Mammary epithelial cell (primary cell): ENCODE data around the gene RPUSD4.

Experiments used
- CTCF ChIP-seq, 2 donors: IDR thresholded peaks in 1 of 2; conservative IDR thresholded peaks in 1 of 2; 2 replicates each; pipeline ENCODE4 v1.5.1; 2011 to 2012; ENCODE audit warnings: inconsistent platforms in 2 of 2, low read length in 2 of 2, mild to moderate bottlenecking in 2 of 2, control low read depth in 1 of 2, low read depth in 1 of 2; ENCODE audit not compliant: insufficient read depth in 1 of 2; ENCODE audit errors: extremely low read depth in 1 of 2
- EZH2 ChIP-seq: IDR thresholded peaks from 2 replicates; pipeline ENCODE4 v1.6.1; 2012; ENCODE audit warnings: low read length, inconsistent platforms, borderline replicate concordance

GRCh38 chr11:126169291-126169690, 42.2 kb downstream of the RPUSD4 start:
- TF ChIP-seq CTCF (conservative IDR thresholded peaks at IDR 0.05 in 1 of 2, IDR thresholded peaks at IDR 0.05 in 1 of 2; ENCODE audit: extremely low read depth in 1 of 2, insufficient read depth in 1 of 2, low read depth in 1 of 2, low read length in 2 of 2) (no peak), EZH2 (no peak)
